ENCODE measurements around the gene FAM107B. TPM values are rescaled to one million over a fixed set of nuclear protein-coding genes. Genes with fewer than 3 reads are reported as not detected.
A peak's percentile ranks its signal among the peaks of the same experiment; 100 is the strongest.

FAM107B gene
- total RNA-seq, 2 donors from 2014 or later, result 226 to 255 TPM

DNA sequence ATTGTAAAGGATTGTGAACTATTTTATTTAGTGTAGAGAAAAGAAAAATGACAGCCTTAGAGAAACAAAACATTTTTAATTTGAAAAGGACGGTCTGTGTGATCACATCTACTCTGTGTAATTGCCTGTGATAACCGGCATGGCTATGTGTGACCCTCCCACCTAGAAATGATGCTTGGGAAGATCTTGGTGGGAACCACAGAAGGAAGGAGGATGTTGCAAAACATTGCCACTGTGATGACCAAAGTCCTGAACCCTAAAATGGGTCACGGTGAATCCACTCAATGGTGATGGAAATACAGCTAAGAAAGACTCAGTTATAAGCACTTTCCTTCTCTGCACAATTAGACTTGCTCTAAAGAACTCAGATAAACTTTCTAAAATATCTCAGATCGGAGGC, 222.7 kb downstream of the FAM107B start:
- no peak for DNase-seq (ENCODE audit: low spot score)
- peak; percentile 47 to 62 for ATAC-seq
- no peaks in the 10 kb centered on the region for H3K27me3 Mint-ChIP-seq
- H3K27ac Mint-ChIP-seq, result peak overlapping the region; percentile 96 to 99
- peak overlapping the region; percentile 87 for H3K4me3 Mint-ChIP-seq
- H3K36me3 Mint-ChIP-seq, result peaks cover 16% of the 10 kb centered on the region
- H3K9me3 Mint-ChIP-seq, result no peaks in the 10 kb centered on the region
- peaks cover 72 to 74% of the 10 kb centered on the region in 2 donors for H3K4me1 Mint-ChIP-seq (ENCODE audit: low read depth in 2 of 2)

DNA sequence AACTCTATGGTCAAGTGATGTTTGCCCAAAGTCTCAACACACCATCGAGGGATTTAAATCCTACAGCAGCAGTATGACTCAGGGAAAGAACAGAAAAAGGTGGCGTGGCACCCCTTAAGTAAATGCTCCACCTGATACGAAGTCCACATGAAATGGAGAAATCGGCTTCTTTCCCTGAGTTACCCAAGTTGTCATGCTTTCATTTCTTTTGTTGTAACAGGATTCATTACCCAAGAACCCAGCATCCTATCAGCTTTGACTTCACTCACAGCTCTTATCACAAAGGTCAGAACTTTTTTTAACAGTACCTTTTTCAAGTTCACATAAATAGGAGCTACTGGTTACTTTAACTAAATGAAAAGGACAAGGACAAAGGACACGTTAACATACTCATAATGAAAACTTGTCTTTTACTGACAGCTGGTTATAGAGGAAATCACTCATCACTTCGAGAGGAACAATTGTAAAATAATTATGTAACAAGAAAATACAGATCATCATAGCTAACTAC, 224.2 kb downstream of the FAM107B start:
- DNase-seq (ENCODE audit: low spot score) (no peak), ATAC-seq (peak in 1 of 2 donors; percentile 29)
- Mint-ChIP-seq H3K27me3 (no peaks in the 10 kb centered on the region), H3K9me3 (no peaks in the 10 kb centered on the region), H3K4me1 (ENCODE audit: low read depth in 2 of 2) (peaks cover 70 to 73% of the 10 kb centered on the region in 2 donors), H3K36me3 (peaks cover 19% of the 10 kb centered on the region), H3K4me3 (peak overlapping the region; percentile 87), H3K27ac (peak overlapping the region; percentile 96 to 99)

DNA sequence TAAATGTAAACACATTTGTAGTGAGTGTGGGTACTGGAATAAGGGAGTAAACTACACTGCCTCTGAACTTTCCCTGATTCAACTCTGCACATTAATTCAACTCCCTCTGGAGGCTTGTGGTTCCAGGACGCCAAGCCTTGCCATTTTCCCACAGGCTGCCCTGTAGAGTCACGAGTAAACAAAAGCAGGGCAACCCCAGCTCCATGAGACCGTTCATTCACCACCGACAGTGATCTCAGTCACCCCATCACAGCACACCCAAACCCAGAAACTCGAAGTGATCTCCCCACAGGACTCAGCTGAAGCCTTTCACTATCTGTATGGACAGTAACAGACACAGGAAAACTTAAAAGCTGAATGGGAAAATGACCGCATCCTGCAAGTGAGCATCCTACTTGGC, 225.2 kb downstream of the FAM107B start:
- Mint-ChIP-seq H3K36me3 (peaks cover 19% of the 10 kb centered on the region), H3K27ac (peak overlapping the region; percentile 96 to 99), H3K27me3 (no peaks in the 10 kb centered on the region), H3K4me1 (ENCODE audit: low read depth in 2 of 2) (peaks cover 67 to 70% of the 10 kb centered on the region in 2 donors), H3K9me3 (no peaks in the 10 kb centered on the region), H3K4me3 (no peak overlapping the region)
- no peak for DNase-seq (ENCODE audit: low spot score)
- no peak for ATAC-seq

DNA sequence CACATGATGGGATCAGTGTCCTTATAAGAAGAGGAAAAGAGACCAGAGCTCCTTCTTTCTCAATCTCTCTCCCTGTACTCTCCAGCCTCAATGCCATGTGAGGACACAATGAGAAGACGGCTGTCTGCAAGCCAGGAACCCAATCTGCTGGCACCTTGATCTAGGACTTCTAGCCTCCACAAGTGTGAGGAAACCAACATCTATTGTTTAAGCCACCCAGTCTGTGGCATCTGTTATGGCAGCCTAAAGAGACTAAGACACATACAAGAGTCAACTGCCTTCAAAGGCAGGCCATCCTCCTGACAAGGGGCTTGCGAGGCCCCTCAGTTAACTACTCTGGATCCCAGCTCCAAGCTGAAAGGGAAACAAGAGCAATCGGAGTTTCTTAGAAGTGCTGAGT, 225.7 kb downstream of the FAM107B start:
- H3K27ac Mint-ChIP-seq, result peak overlapping the region; percentile 96 to 99
- H3K27me3 Mint-ChIP-seq, result no peaks in the 10 kb centered on the region
- DNase-seq (ENCODE audit: low spot score) (no peak), ATAC-seq (no peak)
- H3K4me3 Mint-ChIP-seq, result no peak overlapping the region
- no peaks in the 10 kb centered on the region for H3K9me3 Mint-ChIP-seq
- peaks cover 19% of the 10 kb centered on the region for H3K36me3 Mint-ChIP-seq
- peaks cover 67 to 70% of the 10 kb centered on the region in 2 donors for H3K4me1 Mint-ChIP-seq (ENCODE audit: low read depth in 2 of 2)

DNA sequence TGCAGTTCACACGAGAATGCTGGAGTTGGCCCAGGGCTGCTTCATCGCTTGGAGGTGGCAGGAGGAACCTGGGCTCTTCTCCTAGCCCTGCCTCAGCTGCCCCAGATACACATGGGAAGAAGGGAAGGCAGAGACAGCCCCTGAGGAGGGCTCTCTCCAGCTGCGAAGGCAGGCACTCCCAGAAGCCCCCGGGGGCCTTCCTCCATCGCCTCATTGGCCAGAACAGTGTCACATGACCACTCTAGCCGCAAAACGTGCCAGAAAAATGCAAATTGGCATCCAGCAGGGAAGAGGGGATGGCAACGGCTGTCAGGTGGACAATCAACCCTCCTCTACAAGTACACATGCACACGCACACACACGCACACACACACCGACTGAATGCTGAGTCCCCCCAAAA, 226.2 kb downstream of the FAM107B start:
- H3K4me1 Mint-ChIP-seq (ENCODE audit: low read depth in 2 of 2), result peaks cover 70 to 72% of the 10 kb centered on the region in 2 donors
- H3K27ac Mint-ChIP-seq, result peak overlapping the region in 1 of 2 donors; percentile 99
- H3K9me3 Mint-ChIP-seq, result no peaks in the 10 kb centered on the region
- H3K27me3 Mint-ChIP-seq, result no peaks in the 10 kb centered on the region
- DNase-seq (ENCODE audit: low spot score), result no peak
- H3K36me3 Mint-ChIP-seq, result peaks cover 19% of the 10 kb centered on the region
- no peak for ATAC-seq
- no peak overlapping the region for H3K4me3 Mint-ChIP-seq

DNA sequence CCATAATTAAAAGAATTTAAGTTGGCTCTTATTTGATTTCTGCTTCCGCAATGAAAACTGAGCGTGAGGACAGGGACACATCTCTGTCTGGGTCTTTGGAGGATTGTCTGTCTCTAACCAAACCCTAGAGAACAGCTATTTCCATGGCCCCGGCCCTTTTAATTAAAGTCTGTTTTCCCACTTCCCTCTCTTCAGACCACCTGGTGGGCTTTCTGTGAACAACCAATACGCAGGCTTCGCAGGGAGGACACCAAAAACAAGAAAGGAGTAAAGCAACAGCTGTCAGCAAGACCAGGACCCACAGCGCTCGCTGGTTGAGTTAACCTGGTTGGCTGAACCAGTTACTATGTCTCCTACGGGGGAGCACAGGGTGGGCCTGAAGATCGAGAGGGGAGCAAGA, 226.9 kb downstream of the FAM107B start:
- no peaks in the 10 kb centered on the region for H3K27me3 Mint-ChIP-seq
- no peaks in the 10 kb centered on the region for H3K9me3 Mint-ChIP-seq
- H3K27ac Mint-ChIP-seq, result peak overlapping the region; percentile 46 to 83
- H3K36me3 Mint-ChIP-seq, result peaks cover 13% of the 10 kb centered on the region
- no peak overlapping the region for H3K4me3 Mint-ChIP-seq
- ATAC-seq, result no peak
- H3K4me1 Mint-ChIP-seq (ENCODE audit: low read depth in 2 of 2), result peaks cover 70 to 72% of the 10 kb centered on the region in 2 donors
- no peak for DNase-seq (ENCODE audit: low spot score)

DNA sequence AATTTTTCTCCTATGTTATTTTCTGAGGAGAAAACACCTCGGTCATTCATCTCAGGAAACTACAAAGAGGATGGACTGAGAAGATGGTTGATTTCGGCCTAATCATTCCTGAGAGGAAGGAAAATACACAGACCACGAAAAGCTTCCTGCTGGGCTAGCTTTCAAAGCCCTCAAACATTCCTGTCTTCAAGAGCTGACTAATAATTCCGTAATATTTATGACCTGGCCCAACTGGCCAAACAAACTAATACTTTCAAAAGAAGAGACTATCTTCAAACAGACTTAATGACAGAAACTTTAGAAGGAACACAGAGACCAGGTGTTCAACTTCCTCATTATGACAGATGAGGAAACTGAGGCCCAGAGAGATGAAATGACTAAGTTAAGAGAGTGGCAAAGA, 228.9 kb downstream of the FAM107B start:
- ATAC-seq (no peak), DNase-seq (ENCODE audit: low spot score) (no peak)
- H3K27me3 Mint-ChIP-seq, result no peaks in the 10 kb centered on the region
- peak overlapping the region; percentile 46 to 83 for H3K27ac Mint-ChIP-seq
- peaks cover 66 to 75% of the 10 kb centered on the region in 2 donors for H3K4me1 Mint-ChIP-seq (ENCODE audit: low read depth in 2 of 2)
- no peaks in the 10 kb centered on the region for H3K9me3 Mint-ChIP-seq
- H3K36me3 Mint-ChIP-seq, result peaks cover 16% of the 10 kb centered on the region
- no peak overlapping the region for H3K4me3 Mint-ChIP-seq

DNA sequence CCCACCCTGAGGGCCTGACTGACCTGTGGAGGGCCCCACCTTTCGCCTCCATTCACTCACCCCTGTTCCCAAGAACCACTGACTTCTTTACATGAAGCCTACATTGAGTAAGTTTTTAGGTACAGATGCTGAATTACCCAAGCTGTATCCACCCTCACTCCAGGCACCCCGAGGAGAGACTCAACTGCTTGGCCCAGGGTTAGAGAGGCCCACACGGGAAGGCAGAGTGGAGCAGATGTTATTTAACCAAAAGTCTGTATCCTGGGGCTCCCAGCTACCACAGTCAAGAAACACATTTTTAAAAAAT, 230.8 kb downstream of the FAM107B start:
- Mint-ChIP-seq H3K27ac (peak overlapping the region; percentile 61 to 83), H3K27me3 (no peaks in the 10 kb centered on the region), H3K4me3 (peak overlapping the region; percentile 34), H3K36me3 (peaks cover 23% of the 10 kb centered on the region), H3K9me3 (no peaks in the 10 kb centered on the region), H3K4me1 (ENCODE audit: low read depth in 2 of 2) (peaks cover 69 to 75% of the 10 kb centered on the region in 2 donors)
- ATAC-seq, result peak; percentile 29 to 30
- DNase-seq (ENCODE audit: low spot score), result no peak

DNA sequence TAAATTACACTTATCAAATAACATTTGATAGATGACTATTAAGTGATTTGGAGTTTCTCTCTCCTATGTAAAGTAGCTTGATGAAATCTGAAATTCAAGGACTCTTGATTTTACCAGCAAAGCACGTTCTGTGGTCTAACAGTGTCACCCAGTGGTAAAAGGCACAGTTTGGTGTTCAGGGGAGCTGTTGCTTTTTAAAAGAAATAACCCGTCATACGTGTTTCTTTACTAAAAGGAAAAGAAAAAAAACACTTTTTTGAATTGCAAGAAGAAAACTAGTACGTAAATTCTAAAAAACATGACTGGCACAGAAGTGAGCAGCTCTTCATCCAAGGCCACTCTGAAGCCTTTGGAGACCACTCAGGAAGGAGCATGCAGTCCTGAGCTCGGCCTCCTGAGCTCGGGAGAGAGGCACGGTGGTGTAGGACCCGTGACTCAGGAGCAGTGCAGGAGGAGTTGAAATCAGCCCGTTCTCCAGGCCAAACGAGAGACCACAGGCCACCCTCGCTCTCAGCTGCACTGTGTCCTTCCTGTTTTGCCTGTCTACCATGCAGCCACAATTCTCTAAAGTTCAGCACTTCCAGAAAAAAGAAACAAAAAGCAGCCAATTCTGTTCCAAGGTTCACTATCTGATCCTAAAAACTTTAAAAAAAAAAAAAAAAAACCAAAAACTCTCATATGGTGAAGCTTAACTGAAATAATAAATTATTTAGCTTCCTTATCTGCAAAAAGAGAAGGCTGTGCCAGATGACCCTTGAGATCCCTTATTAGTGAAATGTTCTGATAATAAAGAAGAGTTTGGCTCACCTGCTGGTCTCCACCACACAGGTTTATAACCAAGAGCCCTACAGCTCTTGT, 231.4 kb downstream of the FAM107B start:
- ATAC-seq, result peak; percentile 85
- H3K9me3 Mint-ChIP-seq, result no peaks in the 10 kb centered on the region
- H3K27me3 Mint-ChIP-seq, result no peaks in the 10 kb centered on the region
- peaks cover 69 to 75% of the 10 kb centered on the region in 2 donors for H3K4me1 Mint-ChIP-seq (ENCODE audit: low read depth in 2 of 2)
- peaks cover 23% of the 10 kb centered on the region for H3K36me3 Mint-ChIP-seq
- peak overlapping the region; percentile 61 to 83 for H3K27ac Mint-ChIP-seq
- DNase-seq (ENCODE audit: low spot score), result no peak
- H3K4me3 Mint-ChIP-seq, result peak overlapping the region; percentile 34

DNA sequence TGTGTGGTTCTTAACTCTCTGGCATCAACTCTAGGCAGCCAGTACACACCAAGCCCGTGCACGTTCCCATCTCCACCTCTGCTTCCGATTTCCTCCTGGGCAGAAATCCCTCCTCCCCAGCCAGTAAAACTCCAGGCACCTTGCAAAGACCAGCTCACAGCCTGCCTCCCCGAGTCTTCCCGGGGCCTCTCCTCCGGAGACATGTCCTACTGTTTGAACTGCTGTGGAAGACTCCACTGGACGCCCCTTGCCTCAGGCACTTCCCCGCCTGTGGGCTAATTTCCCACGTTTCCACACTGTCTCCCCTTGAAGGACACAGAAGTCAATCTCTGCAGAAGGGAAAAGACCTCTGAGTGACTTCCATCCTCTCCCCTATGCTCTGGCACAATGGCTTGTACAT, 233.3 kb downstream of the FAM107B start:
- Mint-ChIP-seq H3K27ac (peak overlapping the region; percentile 59 to 65), H3K36me3 (peaks cover 18% of the 10 kb centered on the region), H3K9me3 (no peaks in the 10 kb centered on the region), H3K4me1 (ENCODE audit: low read depth in 2 of 2) (peaks cover 59 to 66% of the 10 kb centered on the region in 2 donors), H3K27me3 (no peaks in the 10 kb centered on the region), H3K4me3 (no peak overlapping the region)
- ATAC-seq (no peak), DNase-seq (ENCODE audit: low spot score) (no peak)

DNA sequence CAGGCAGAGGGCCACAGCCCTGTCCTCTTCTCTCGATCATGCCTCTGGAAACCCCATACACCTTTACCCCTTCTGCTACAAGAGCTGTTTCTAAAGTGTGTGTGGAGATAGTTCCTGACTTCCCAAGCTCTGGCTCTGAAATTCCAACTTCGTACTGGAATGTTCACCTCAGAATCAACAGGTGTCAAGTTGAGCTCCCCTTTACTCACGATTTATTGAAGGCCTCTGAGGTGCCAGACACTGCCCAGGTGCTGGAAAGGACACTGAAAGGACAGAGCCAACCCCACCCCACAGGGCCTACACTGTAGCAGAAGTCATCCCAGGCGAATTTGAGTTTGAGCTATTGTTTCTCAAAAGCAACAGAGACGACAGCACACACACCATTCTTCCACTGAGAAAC, 234.1 kb downstream of the FAM107B start:
- peaks cover 18% of the 10 kb centered on the region for H3K36me3 Mint-ChIP-seq
- H3K4me1 Mint-ChIP-seq (ENCODE audit: low read depth in 2 of 2), result peaks cover 55 to 59% of the 10 kb centered on the region in 2 donors
- DNase-seq (ENCODE audit: low spot score), result no peak
- no peaks in the 10 kb centered on the region for H3K27me3 Mint-ChIP-seq
- ATAC-seq, result no peak
- no peaks in the 10 kb centered on the region for H3K9me3 Mint-ChIP-seq
- H3K4me3 Mint-ChIP-seq, result no peak overlapping the region
- H3K27ac Mint-ChIP-seq, result peak overlapping the region; percentile 59 to 65

DNA sequence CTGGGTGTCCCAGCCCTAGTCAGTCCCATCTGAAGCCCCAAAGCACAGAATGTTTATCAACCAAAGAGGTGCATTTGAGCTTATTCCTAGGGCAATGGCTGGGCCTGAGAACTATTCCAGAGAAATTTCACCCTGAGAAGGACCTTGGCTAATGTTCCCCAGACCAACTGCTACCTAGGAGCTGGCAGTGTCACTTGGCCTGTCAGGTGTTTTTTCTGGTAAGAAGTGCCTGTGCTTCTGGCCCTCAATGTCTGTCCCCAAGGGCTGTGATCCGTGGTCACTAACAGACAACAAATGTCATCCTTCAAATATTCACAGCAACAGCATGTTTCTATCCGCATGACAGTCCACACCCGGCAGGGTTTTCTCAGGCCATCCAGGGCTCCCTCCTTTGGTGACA, 234.6 kb downstream of the FAM107B start:
- no peak for ATAC-seq
- Mint-ChIP-seq H3K36me3 (peaks cover 18% of the 10 kb centered on the region), H3K27ac (peak overlapping the region; percentile 65 to 76), H3K4me3 (no peak overlapping the region), H3K4me1 (ENCODE audit: low read depth in 2 of 2) (peaks cover 60% of the 10 kb centered on the region in 2 donors), H3K9me3 (no peaks in the 10 kb centered on the region), H3K27me3 (no peaks in the 10 kb centered on the region)
- no peak for DNase-seq (ENCODE audit: low spot score)

DNA sequence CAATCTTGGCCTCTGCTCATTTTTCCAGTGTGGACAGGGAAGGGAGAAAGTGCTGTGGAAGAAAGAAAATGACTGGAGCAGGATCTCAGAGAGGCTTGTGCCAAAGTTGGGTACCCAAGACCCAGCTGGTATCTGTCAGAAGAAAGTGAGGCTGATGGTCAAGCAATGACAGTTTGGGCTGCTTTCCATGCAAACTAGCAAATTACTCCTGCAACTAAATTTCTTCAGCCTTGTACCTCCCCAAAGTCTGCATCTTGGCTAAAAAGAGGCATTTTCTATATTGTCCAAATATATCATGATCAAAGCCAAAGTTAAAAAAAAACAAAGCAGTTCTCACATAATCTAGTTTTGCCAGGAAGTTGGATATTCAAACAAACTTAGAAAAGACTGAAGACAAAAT, 235.5 kb downstream of the FAM107B start:
- no peak for ATAC-seq
- H3K36me3 Mint-ChIP-seq, result peaks cover 24% of the 10 kb centered on the region

More for the DNA sequence above, 235.5 kb downstream of the FAM107B start:
- no peak overlapping the region for H3K4me3 Mint-ChIP-seq
- H3K4me1 Mint-ChIP-seq (ENCODE audit: low read depth in 2 of 2), result peaks cover 63% of the 10 kb centered on the region in 2 donors
- H3K9me3 Mint-ChIP-seq, result no peaks in the 10 kb centered on the region
- DNase-seq (ENCODE audit: low spot score), result no peak
- peak overlapping the region; percentile 65 to 76 for H3K27ac Mint-ChIP-seq
- no peaks in the 10 kb centered on the region for H3K27me3 Mint-ChIP-seq
